Esophagus squamous epithelium (tissue), 5 donors: ENCODE measurements around the gene NONO. TPM values are rescaled to one million over a fixed set of nuclear protein-coding genes. Genes with fewer than 3 reads are reported as not detected.

Source experiments
- DNase-seq: peaks from one replicate; lab custom pipeline; 2025; lab: John Stamatoyannopoulos, UW
- H3K27ac ChIP-seq, 4 donors: fragments of 200-600 bp; sonication (generic); one replicate each; pipeline ENCODE4 v1.5.1; 2016 to 2019; ENCODE audit warnings: mild to moderate bottlenecking in 1 of 4
- H3K27me3 ChIP-seq, 4 donors: fragments of 200-600 bp; sonication (generic); 1 replicate in 3 of 4; 2 replicates in 1 of 4; pipeline versions ENCODE4 v1.5.1 to v1.6.0; 2017 to 2021; ENCODE audit warnings: antibody characterized with exemption in 1 of 4
- H3K36me3 ChIP-seq, 3 donors: fragments of 200-600 bp; sonication (generic); one replicate each; pipeline ENCODE4 v1.5.1; 2016 to 2019
- H3K4me1 ChIP-seq, 3 donors: fragments of 200-600 bp; sonication (generic); one replicate each; pipeline ENCODE4 v1.5.1; 2017 to 2019
- H3K4me3 ChIP-seq, 4 donors: fragments of 200-600 bp; sonication (generic); 1 replicate in 3 of 4; 2 replicates in 1 of 4; pipeline ENCODE4 v1.5.1; 2016 to 2019; ENCODE audit warnings: mild to moderate bottlenecking in 2 of 4, moderate library complexity in 1 of 4
- H3K9me3 ChIP-seq, 3 donors: fragments of 200-600 bp; sonication (generic); one replicate each; pipeline ENCODE4 v1.5.1; 2016 to 2019
- CTCF ChIP-seq, 6 experiments: fragments of 450-650 bp in 4 of 6; fragments of 200-600 bp in 2 of 6; sonication (generic) in 2 of 6; IDR thresholded peaks; one replicate each; pipeline ENCODE4 v1.5.1; 2016 to 2019; ENCODE audit warnings: antibody characterized with exemption in 6 of 6, mild to moderate bottlenecking in 4 of 6, moderate library complexity in 4 of 6
- POLR2A ChIP-seq, 4 donors: fragments of 450-650 bp; IDR thresholded peaks; one replicate each; pipeline ENCODE4 v1.6.1; 2017; ENCODE audit warnings: antibody characterized with exemption in 4 of 4, mild to moderate bottlenecking in 4 of 4, moderate library complexity in 3 of 4
- WGBS, 2 donors: methylation state at CpG; one replicate each; pipeline ENCODE4 v1.1.5; 2018; 5-methylcytosine and 5-hydroxymethylcytosine counted together
- intact Hi-C: fragments of 100-400 bp; cut with DNase I; formaldehyde crosslinking; loops from one replicate; pipeline ENCODE4 v1.15.0; 2022
- total RNA-seq, 4 donors: library from RNA; depleted of rRNA; stranded (reverse); fragments of >200 nt; gene quantifications; one replicate each; pipeline ENCODE4 v1.1.0, GENCODE V29; 2016
- donor health status: DM: yes; HTN: yes; CAD: no.

The NONO gene
- total RNA-seq, 4 donors from 2014 or later, result 126 to 227 (median 187) TPM

GRCh38 chrX:71244359-71245128, 38.9 kb upstream of the NONO start:
- Histone ChIP-seq H3K4me1 (peaks cover 0 to 7% (median 0%) of the 10 kb centered on the region in 3 donors), H3K36me3 (peaks cover 0 to 100% (median 5%) of the 10 kb centered on the region in 3 donors), H3K4me3 (no peak overlapping the region), H3K9me3 (no peaks in the 10 kb centered on the region), H3K27ac (peak overlapping the region in 1 of 4 donors; percentile 25), H3K27me3 (no peaks in the 10 kb centered on the region)
- WGBS, 2 donors, result 72 to 100% methylated on average over 2 to 3 of the region's 9 CpGs
- TF ChIP-seq POLR2A (IDR thresholded peaks at IDR 0.05), result no peak
- TF ChIP-seq CTCF (IDR thresholded peaks at IDR 0.05), result no peak
- no peak for DNase-seq
- intact Hi-C loops, result no loop called here

GRCh38 chrX:71245159-71245558, 38.3 kb upstream of the NONO start:
- Histone ChIP-seq H3K36me3 (peaks cover 0 to 100% (median 5%) of the 10 kb centered on the region in 3 donors), H3K4me3 (no peak overlapping the region), H3K9me3 (no peaks in the 10 kb centered on the region), H3K27ac (peak overlapping the region in 1 of 4 donors; percentile 36), H3K4me1 (peaks cover 0 to 7% (median 0%) of the 10 kb centered on the region in 3 donors), H3K27me3 (no peaks in the 10 kb centered on the region)
- DNase-seq, result no peak
- 11 to 50% methylated on average over 1 of the region's 2 CpGs for WGBS, 2 donors
- TF ChIP-seq CTCF (IDR thresholded peaks at IDR 0.05) (no peak), POLR2A (IDR thresholded peaks at IDR 0.05) (no peak)
- intact Hi-C loops, result no loop called here

- H3K27me3 ChIP-seq, result no peaks in the 10 kb centered on the region
- WGBS, 2 donors, result 72% methylated on average over 7 of the region's 9 CpGs; no CpG with 5 or more reads in 1 of the 2 donors
- peaks cover 0 to 50% (median 0%) of the 10 kb centered on the region in 3 donors for H3K36me3 ChIP-seq
- no peak for DNase-seq
- H3K9me3 ChIP-seq, result no peaks in the 10 kb centered on the region
- H3K4me1 ChIP-seq, result peaks cover 0 to 28% (median 8%) of the 10 kb centered on the region in 3 donors
- no peak overlapping the region for H3K27ac ChIP-seq
- intact Hi-C loops, result no loop called here
- TF ChIP-seq CTCF (IDR thresholded peaks at IDR 0.05) (no peak), POLR2A (IDR thresholded peaks at IDR 0.05) (no peak)
- no peak overlapping the region for H3K4me3 ChIP-seq
Observed at GRCh38 chrX:71250841-71251240, 32.6 kb upstream of the NONO start.

GRCh38 chrX:71251466-71251973, 31.9 kb upstream of the NONO start:
- H3K9me3 ChIP-seq, result no peaks in the 10 kb centered on the region
- 41 to 61% methylated on average over 3 to 6 of the region's 8 CpGs for WGBS, 2 donors
- no peak for TF ChIP-seq POLR2A (IDR thresholded peaks at IDR 0.05)
- no peak for TF ChIP-seq CTCF (IDR thresholded peaks at IDR 0.05)
- H3K27ac ChIP-seq, result no peak overlapping the region
- DNase-seq, result no peak
- intact Hi-C loops, result no loop called here
- H3K36me3 ChIP-seq, result peaks cover 0 to 43% (median 0%) of the 10 kb centered on the region in 3 donors
- peaks cover 0 to 29% (median 8%) of the 10 kb centered on the region in 3 donors for H3K4me1 ChIP-seq
- H3K4me3 ChIP-seq, result no peak overlapping the region
- H3K27me3 ChIP-seq, result no peaks in the 10 kb centered on the region

GRCh38 chrX:71252221-71252620, 31.2 kb upstream of the NONO start:
- no peaks in the 10 kb centered on the region for H3K27me3 ChIP-seq
- no peak overlapping the region for H3K4me3 ChIP-seq
- H3K4me1 ChIP-seq, result peaks cover 0 to 29% (median 8%) of the 10 kb centered on the region in 3 donors
- intact Hi-C loops, result no loop called here
- no peak for TF ChIP-seq POLR2A (IDR thresholded peaks at IDR 0.05)
- TF ChIP-seq CTCF (IDR thresholded peaks at IDR 0.05), result no peak
- H3K9me3 ChIP-seq, result no peaks in the 10 kb centered on the region
- no peak overlapping the region for H3K27ac ChIP-seq
- H3K36me3 ChIP-seq, result peaks cover 0 to 36% (median 0%) of the 10 kb centered on the region in 3 donors
- WGBS, 2 donors, result 70 to 79% methylated on average over 2 of the region's 2 CpGs
- no peak for DNase-seq
